Bronchial epithelial cell (primary cell): ENCODE data around the gene CCDC187. TPM values are rescaled to one million over a fixed set of nuclear protein-coding genes. Genes with fewer than 3 reads are reported as not detected.

Experiments
- DNase-seq: peaks from one replicate; pipeline ENCODE4 v3.0.0-alpha.2; 2010; ENCODE audit warnings: low read depth
- FAIRE-seq: peaks from 2 replicates; lab custom pipeline; 2011; peaks lifted over from hg19 to GRCh38; lab: Jason Lieb, UNC
- H3K27me3 ChIP-seq: 2 replicates; pipeline ENCODE4 v1.5.1; 2011; ENCODE audit warnings: low read length; ENCODE audit not compliant: control insufficient read depth, insufficient read depth
- H3K36me3 ChIP-seq: 2 replicates; pipeline ENCODE4 v1.5.1; 2011; ENCODE audit warnings: low read length; ENCODE audit not compliant: control insufficient read depth, insufficient read depth
- H3K4me3 ChIP-seq: 2 replicates; pipeline ENCODE4 v1.5.1; 2011; ENCODE audit warnings: mild to moderate bottlenecking, low read depth, low read length, control low read depth
- total RNA-seq: library from RNA; depleted of rRNA; stranded (reverse); fragments of >200 nt; gene quantifications from 2 replicates; pipeline ENCODE4 v1.2.1, GENCODE V29; 2014
- TF ChIP-seq, protein P1 (sequence below): IDR thresholded peaks from 2 replicates; pipeline ENCODE4 v1.5.1; 2011; ENCODE audit warnings: mild to moderate bottlenecking, moderate library complexity, low read length, control low read depth, inconsistent platforms; ENCODE audit not compliant: insufficient read depth, severe bottlenecking

Gene CCDC187
- total RNA-seq, 1 donor from 2014 or later, result not detected

DNA sequence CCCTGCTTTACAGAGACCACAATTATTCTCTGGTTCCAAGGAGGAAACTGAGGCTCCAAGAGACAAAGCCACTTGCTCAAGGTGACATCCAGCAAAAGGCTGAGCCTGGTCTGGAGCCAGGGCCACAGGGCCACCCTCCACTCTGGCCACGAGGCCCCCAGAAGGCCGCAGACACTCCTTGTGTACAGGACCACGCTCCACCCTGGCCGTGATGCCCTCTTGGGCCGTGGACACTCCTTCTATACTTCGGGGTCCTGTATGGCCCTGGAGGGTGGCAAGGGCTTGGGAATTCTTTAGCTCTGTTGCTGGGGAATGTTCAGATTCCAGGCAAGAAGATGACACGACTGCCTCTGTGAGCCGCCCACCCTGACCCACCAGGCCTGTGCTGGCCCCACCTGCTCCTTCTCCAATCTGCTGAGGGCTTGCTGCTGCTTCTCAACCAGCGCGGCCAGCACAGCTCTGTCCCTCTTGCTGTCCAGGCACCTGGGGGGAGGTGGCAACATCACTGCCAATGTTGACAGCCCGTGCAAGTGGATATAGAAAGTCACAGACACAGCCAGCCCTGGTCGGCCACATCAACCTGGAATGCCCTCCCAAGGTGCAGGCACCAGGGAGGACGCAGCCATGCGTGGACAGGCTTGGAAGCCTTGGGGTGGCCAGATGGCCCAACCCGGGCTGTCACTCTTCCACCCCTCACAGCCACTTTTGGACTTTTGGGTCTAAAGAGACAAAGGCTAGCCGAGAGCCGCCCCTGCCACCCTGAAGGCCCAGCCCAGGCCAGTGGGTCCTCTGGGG is 38.1 kb downstream of the CCDC187 start:
- no peaks in the 10 kb centered on the region for H3K36me3 ChIP-seq
- FAIRE-seq, result no peak
- no peak for DNase-seq
- no peak overlapping the region for H3K4me3 ChIP-seq
- TF ChIP-seq, protein P1, sequence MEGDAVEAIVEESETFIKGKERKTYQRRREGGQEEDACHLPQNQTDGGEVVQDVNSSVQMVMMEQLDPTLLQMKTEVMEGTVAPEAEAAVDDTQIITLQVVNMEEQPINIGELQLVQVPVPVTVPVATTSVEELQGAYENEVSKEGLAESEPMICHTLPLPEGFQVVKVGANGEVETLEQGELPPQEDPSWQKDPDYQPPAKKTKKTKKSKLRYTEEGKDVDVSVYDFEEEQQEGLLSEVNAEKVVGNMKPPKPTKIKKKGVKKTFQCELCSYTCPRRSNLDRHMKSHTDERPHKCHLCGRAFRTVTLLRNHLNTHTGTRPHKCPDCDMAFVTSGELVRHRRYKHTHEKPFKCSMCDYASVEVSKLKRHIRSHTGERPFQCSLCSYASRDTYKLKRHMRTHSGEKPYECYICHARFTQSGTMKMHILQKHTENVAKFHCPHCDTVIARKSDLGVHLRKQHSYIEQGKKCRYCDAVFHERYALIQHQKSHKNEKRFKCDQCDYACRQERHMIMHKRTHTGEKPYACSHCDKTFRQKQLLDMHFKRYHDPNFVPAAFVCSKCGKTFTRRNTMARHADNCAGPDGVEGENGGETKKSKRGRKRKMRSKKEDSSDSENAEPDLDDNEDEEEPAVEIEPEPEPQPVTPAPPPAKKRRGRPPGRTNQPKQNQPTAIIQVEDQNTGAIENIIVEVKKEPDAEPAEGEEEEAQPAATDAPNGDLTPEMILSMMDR, result no peak
- no peaks in the 10 kb centered on the region for H3K27me3 ChIP-seq

DNA sequence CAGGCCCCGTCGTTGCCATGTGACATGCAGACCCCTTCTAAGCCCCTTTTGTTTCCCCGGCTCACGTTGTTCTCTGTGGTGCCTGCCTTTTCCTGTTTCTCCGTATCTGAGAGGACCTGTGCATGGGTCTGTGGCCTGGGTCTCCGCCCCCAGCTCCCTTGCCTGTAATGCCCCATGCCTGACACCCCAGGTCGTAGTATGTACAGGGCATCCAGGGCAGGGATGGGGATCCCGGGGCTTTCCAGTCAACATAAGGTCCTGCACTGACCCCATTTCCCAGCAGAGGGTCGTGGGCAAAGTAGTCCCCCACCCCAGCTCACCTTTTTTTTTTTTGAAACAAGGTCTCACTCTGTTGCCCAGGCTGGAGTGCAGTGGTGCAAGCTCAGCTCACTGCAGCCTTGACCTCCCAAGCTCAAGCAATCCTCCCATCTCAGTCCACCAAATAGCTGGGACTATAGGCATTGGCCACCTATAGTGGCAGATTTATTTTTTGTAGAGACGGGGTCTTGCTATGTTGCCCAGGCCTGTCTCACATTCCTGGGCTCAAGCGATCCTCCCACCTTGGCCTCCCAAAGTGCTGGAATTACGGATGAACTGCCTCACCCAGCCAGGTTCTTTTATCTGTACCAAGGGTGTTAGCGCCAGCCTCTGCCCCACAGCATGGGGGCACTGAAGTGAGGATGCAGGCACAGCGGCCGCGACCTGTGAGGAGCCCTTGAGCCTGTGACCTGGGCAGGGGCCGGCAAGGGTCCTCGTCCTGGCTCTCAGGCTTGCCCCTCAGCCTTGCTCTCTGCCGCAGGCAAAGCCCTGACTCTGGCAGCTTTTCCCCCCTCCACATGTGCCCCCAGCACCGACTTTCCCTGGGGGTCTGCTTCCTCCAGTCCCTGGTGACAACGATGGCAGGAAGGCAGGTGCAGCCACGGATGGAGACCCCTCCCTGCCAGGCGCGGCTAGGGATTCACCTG is 39.2 kb downstream of the CCDC187 start:
- DNase-seq (no peak), FAIRE-seq (no peak)
- H3K27me3 ChIP-seq, result no peaks in the 10 kb centered on the region

DNA sequence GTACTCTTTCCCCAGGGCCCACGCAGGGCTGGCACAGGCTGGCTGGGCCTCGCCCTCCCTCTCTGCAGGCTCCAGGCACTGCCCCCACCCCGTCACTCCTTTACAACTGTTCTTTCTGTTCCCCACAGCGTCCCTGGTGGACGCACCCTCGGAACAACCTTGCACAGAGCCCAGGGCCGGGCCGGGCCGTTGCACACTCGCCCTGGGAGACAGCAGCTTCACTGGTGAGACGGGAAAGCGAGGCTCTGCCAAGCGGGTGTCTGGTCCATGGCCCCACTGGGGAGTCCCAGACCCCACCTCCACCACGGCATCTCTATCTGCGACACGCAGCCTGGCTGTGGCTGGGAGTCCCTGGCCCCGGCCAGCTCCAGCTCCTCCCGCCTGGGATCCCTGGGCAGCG is 39.9 kb downstream of the CCDC187 start:
- H3K27me3 ChIP-seq, result no peaks in the 10 kb centered on the region
- TF ChIP-seq, protein P1, result no peak
- FAIRE-seq, result no peak
- H3K4me3 ChIP-seq, result no peak overlapping the region
- H3K36me3 ChIP-seq, result no peaks in the 10 kb centered on the region
- no peak for DNase-seq

More for the DNA sequence above, 39.2 kb downstream of the CCDC187 start:
- TF ChIP-seq, protein P1, result no peak
- no peak overlapping the region for H3K4me3 ChIP-seq
- no peaks in the 10 kb centered on the region for H3K36me3 ChIP-seq

DNA sequence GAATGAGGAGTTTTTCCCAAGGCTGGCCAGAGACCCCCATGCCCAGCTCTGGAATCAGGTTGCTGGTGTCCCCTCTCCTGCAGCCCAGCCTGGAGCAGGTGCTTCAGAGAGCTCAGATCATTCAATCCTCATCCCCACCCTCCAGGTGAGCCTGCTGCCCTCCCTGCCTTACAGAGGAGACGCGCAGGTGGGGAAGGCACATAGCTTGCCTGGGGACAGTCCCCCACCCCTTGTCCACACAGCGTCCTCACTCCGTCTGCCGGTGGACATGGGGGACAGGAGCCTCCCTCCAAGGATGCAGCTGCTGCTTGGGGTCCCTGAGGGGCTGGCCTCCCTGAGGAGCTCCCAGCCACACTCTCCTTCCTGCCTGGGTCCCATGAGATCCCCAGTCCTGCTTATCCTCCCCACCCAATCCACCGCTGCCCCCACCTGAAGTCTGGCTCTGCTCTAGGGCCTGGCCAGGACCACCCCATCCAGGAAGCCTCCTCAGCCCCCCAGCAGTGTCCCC is 41.2 kb downstream of the CCDC187 start:
- no peaks in the 10 kb centered on the region for H3K27me3 ChIP-seq
- no peaks in the 10 kb centered on the region for H3K36me3 ChIP-seq
- no peak overlapping the region for H3K4me3 ChIP-seq
- TF ChIP-seq, protein P1, result no peak
- FAIRE-seq (no peak), DNase-seq (no peak)

DNA sequence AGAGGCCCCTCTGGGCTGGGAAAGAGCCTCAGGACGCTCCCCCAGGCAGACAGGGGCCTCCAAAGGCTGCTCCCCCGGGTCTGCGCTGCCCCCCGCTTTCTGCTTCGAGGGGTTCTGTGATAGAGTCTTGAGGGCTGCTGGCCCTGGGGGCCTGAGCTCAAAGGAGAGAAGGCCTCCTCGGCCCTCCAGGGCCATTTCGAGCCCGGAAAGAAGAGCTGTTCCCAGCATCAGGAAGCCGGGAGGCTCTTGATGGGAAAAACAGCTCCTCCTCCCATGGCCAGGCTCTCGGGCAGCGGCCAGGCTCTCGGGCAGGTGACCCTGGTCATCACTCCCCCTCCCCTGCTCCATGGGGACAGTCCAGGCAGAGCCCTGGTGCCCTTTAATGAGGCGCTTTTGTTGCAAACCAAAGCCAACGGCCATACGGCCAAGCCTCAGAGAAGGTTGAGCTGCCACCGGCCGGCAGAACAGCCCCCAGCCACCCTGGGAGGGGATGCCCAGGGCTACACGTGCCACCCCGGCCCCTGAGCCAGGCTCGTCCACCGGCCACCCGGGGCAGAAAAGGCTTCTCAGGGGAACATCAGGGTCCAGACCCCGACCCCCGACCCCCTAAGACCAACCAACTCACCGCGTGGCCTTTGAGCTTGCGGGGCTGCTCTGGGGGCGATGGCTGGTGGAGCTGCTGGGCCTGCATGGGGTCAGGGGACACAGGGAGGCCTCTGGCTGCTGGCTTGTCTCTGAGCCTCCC is 42.0 kb downstream of the CCDC187 start:
- TF ChIP-seq, protein P1, result no peak
- no peak for FAIRE-seq

More for the DNA sequence above, 42.0 kb downstream of the CCDC187 start:
- H3K27me3 ChIP-seq, result no peaks in the 10 kb centered on the region
- H3K36me3 ChIP-seq, result no peaks in the 10 kb centered on the region
- no peak overlapping the region for H3K4me3 ChIP-seq
- no peak for DNase-seq
